Muscle layer of duodenum (tissue), 2 donors: ENCODE results near the gene SORCS2.

Experiments used
- H3K27ac ChIP-seq: one replicate; pipeline ENCODE4 v1.7.0; 2013; ENCODE audit warnings: mild to moderate bottlenecking, low read length
- H3K27me3 ChIP-seq: one replicate; pipeline ENCODE4 v1.7.0; 2013; ENCODE audit warnings: low read depth, mild to moderate bottlenecking, control low read depth, low read length
- H3K36me3 ChIP-seq, 2 donors: one replicate each; pipeline ENCODE4 v1.7.0; 2013; ENCODE audit warnings: low read length in 2 of 2, control low read depth in 1 of 2, mild to moderate bottlenecking in 1 of 2; ENCODE audit not compliant: insufficient read depth in 2 of 2, control insufficient read depth in 1 of 2
- H3K4me1 ChIP-seq, 2 donors: one replicate each; pipeline ENCODE4 v1.7.0; 2013; ENCODE audit warnings: low read length in 2 of 2, mild to moderate bottlenecking in 2 of 2, control low read depth in 1 of 2, moderate library complexity in 1 of 2; ENCODE audit not compliant: insufficient read depth in 2 of 2, control insufficient read depth in 1 of 2
- H3K4me3 ChIP-seq, 2 donors: one replicate each; pipeline ENCODE4 v1.7.0; 2013; ENCODE audit warnings: low read length in 2 of 2, low read depth in 1 of 2, mild to moderate bottlenecking in 1 of 2
- H3K9me3 ChIP-seq, 2 donors: one replicate each; pipeline ENCODE4 v1.7.0; 2013; ENCODE audit warnings: low read length in 2 of 2, control low read depth in 1 of 2, mild to moderate bottlenecking in 1 of 2; ENCODE audit not compliant: control insufficient read depth in 1 of 2
- donor health status: healthy.

The SORCS2 gene

DNA sequence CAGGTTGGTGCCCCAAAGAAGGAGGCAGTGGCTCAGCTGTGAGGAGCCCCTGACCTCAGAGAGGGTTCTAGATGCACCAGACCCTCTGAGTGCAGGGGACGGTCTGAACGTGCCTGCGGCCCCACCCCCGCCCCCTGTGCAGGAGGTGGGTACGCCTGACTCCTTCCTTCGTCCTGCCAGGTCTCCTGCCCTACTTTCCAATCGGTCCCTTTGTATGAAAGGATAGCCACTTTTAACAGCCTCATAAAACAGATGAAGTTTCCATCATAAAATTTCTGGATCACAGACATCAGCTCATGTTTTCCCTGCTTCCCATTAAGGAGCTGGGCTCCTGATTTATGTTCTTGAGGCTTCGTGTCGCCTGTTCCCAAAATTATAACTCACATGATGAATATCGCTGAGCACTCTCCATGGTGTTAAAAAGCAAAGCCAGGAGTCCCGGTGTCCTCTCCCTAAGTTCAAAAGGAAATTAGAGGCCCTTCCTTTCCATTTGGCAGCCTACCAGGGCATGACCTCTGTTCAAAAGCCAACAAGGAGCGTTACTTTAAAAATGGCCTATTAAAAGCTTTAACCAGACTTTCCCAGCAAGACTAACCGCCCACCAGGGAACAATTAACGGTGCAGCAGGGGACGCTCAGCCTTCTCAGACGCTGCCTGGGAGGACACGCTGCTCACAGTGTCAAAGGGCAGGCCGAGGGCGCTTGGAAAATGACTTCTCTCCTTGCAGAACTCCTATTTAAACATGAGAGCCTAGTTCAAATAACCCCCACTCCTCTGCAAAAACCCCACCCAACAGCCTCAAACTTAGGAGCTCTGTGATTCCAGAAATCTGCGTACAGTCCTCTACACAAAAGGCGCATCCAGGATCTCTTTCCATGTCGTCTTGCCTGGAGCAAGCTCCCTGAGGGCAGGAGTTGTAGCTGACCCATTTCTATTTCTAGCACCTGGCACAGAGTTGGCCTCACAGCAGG, 565.4 kb downstream of the SORCS2 start:
- Histone ChIP-seq H3K4me3 (no peak overlapping the region), H3K9me3 (no peaks in the 10 kb centered on the region), H3K27ac (no peak overlapping the region), H3K36me3 (peaks cover 12 to 17% of the 10 kb centered on the region in 2 donors), H3K4me1 (peaks cover 0 to 10% of the 10 kb centered on the region in 2 donors), H3K27me3 (no peaks in the 10 kb centered on the region)

DNA sequence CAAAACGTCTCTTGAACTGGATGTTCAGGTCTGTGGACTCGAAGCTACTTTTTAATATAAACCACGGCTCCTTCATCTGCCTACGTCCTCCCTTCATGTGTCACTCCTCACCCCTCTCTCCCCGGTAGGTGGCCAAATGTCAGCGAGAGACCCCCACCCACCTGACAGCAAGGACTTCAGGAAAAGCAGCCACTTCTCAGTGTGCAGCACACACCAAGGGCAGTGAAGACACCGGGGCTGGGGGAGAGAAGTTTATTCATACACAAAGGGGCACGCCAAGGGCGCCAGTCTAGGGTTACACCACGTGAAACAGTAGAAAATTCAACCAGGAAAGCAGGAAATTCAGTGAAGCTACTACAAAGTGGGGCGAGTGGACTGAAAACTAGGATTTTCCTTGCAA, 566.1 kb downstream of the SORCS2 start:
- Histone ChIP-seq H3K27ac (no peak overlapping the region), H3K4me1 (peaks cover 0 to 10% of the 10 kb centered on the region in 2 donors), H3K27me3 (no peaks in the 10 kb centered on the region), H3K9me3 (no peaks in the 10 kb centered on the region), H3K4me3 (no peak overlapping the region), H3K36me3 (peaks cover 17 to 22% of the 10 kb centered on the region in 2 donors)

DNA sequence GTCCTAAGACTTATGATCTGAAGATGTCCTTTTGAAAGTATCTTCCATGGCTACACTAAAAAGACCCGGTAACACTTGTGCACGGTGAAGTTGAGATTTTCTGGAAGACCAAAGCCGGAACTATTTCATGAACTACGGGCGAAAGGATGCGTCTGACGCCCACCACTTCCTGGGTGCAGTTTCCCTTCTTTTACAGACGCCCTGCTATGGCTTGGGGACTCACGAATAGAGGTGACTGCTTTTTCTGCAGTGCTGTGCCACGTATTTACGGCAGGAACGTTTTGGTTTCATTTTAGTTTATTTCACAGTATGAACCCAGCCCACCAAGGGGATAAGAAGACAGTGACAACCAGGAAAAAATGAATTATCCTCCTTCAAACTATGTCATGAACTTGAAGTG, 566.9 kb downstream of the SORCS2 start:
- Histone ChIP-seq H3K36me3 (peaks cover 18 to 26% of the 10 kb centered on the region in 2 donors), H3K4me1 (peaks cover 0 to 10% of the 10 kb centered on the region in 2 donors), H3K9me3 (no peaks in the 10 kb centered on the region), H3K4me3 (no peak overlapping the region), H3K27me3 (no peaks in the 10 kb centered on the region), H3K27ac (no peak overlapping the region)

DNA sequence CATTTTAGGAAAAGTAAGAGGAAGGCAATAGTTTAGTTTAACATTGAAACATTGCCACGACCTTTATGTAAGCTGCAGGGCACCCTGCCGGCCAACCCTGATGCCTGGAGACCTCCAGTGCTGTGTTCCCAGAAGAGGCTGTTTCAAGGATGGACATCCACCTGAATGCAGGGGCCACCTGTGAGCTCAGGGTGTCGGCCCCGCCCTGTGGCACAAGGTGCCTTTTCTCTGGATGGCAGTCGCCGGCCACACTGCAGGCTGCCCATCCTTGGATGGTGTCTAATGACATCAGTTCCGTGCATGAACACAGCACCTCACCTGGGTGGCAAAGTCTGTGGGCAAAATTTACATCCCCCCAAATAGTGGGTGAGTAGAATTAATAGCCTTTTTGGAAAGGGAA, 567.3 kb downstream of the SORCS2 start:
- H3K27me3 ChIP-seq = no peaks in the 10 kb centered on the region
- H3K27ac ChIP-seq = no peak overlapping the region
- no peak overlapping the region for H3K4me3 ChIP-seq
- peaks cover 18 to 26% of the 10 kb centered on the region in 2 donors for H3K36me3 ChIP-seq
- peaks cover 0 to 10% of the 10 kb centered on the region in 2 donors for H3K4me1 ChIP-seq
- no peaks in the 10 kb centered on the region for H3K9me3 ChIP-seq

DNA sequence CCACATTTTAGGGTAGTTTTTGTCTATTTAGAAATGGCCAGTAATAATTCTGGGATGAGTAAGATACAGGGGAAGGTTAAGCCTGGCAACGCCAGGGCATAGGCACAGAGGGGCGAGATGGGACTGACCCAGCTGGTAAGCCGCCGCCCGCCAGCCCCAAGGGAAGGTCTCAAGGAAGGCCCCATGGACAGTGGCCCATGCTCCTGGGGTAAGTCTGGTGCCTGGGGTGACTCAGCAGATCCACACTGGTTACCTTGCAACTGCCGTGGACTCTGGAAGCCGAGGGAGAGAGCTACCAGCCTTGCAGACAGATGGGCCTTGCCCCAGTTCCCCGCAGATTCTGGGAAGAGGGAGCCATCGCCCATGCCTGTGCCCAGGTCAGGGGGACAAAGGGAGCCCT, 567.9 kb downstream of the SORCS2 start:
- Histone ChIP-seq H3K36me3 (peaks cover 18 to 26% of the 10 kb centered on the region in 2 donors), H3K27me3 (no peaks in the 10 kb centered on the region), H3K9me3 (no peaks in the 10 kb centered on the region), H3K4me1 (peaks cover 0 to 10% of the 10 kb centered on the region in 2 donors), H3K4me3 (no peak overlapping the region), H3K27ac (no peak overlapping the region)

DNA sequence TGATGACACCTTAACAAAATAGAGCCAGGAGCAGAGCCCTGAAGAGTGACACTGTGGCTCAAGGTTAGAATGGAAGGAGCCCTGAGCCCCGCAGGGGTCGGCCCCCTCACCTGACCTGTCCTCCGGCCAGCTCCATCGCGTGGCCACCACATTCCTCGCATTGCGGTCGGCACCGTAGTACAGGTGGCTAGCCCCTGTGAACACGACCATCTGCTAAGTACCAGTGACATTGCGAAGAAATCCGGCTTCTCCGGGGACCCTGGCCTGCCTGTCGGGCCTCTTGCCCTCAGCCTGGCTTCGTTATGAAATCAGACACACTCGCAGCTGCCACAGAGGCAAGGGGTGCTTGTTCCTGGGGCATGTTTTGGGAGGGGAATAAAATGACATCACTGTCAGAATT, 568.4 kb downstream of the SORCS2 start:
- Histone ChIP-seq H3K27ac (no peak overlapping the region), H3K4me3 (no peak overlapping the region), H3K4me1 (peaks cover 0 to 10% of the 10 kb centered on the region in 2 donors), H3K9me3 (no peaks in the 10 kb centered on the region), H3K27me3 (no peaks in the 10 kb centered on the region), H3K36me3 (peaks cover 18 to 31% of the 10 kb centered on the region in 2 donors)

DNA sequence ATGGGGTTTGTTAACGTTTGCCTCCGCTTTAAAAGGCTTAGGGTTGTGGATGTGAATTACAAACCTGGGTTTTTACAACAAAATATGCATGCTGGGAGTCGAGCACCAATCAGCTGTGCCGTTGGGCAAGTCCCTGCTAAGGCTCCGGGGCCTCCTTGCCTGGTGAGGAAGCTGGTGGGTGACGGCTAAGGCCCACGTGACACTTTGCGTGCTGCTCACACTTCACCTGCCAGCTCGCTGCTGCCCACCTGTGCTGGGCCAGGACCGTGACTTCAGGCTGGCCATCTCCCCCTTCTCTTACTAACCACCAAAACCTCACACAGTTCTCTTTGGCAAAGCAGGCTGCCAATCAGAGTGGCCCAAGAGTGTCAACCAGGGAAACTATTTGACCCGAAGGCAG, 569.0 kb downstream of the SORCS2 start:
- H3K4me3 ChIP-seq = no peak overlapping the region
- H3K36me3 ChIP-seq = peaks cover 18 to 36% of the 10 kb centered on the region in 2 donors
- no peaks in the 10 kb centered on the region for H3K27me3 ChIP-seq
- no peak overlapping the region for H3K27ac ChIP-seq
- peaks cover 0 to 10% of the 10 kb centered on the region in 2 donors for H3K4me1 ChIP-seq
- H3K9me3 ChIP-seq = no peaks in the 10 kb centered on the region

DNA sequence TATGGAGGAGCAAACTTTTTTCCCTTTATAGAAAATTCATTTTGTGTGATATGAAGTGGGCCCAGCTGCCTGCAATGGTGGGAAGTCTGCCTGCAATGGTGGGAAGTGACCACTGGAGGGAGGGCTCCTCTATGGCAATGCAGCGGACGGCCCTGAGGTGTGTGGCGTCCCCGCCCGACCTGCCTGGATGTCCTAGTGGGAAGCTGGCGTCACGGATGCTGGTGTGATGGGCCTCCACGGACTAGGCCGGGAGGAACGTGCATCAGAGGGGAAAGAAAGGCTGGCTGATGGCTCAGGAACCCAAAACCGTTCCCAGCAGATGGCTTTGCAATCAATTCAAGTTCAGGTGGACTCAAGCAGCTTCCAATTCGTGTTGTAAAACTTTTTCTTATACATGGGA, 569.4 kb downstream of the SORCS2 start:
- Histone ChIP-seq H3K4me1 (peaks cover 0 to 10% of the 10 kb centered on the region in 2 donors), H3K36me3 (peaks cover 18 to 36% of the 10 kb centered on the region in 2 donors), H3K27ac (no peak overlapping the region), H3K9me3 (no peaks in the 10 kb centered on the region), H3K4me3 (no peak overlapping the region), H3K27me3 (no peaks in the 10 kb centered on the region)

DNA sequence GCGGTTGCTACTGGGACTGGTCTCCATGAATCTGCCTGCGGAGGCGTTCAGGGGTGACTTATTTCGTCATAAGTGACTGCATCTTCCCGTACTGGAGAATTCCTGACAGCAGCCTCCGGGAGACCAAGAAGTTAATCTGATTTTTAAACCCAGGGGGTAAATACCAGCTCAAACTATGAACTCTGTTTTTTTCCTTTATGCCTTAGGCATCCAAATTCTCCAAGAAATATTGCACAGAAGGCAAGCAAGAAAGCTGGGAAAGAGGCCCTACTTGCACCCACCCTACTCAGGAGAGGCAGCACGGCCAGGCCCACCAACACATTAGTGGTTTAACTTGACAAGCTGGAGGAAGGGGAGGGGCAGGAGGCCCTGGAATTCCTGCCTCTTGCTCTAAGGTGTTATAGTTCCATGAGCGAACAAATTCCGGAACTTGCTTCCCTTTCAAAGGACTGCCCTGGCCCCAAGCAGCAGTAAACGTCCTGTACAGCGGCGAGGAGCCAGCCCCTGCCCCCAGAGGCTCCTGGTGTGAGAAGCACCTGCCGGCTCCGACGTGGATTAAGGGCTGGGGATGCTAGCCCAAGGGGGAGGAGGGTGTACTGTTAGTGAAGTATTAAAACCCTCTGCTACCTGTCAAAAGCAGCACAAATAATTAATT, 570.2 kb downstream of the SORCS2 start:
- Histone ChIP-seq H3K4me1 (peaks cover 0 to 7% of the 10 kb centered on the region in 2 donors), H3K27ac (no peak overlapping the region), H3K9me3 (no peaks in the 10 kb centered on the region), H3K4me3 (no peak overlapping the region), H3K36me3 (peaks cover 21 to 40% of the 10 kb centered on the region in 2 donors), H3K27me3 (no peaks in the 10 kb centered on the region)

DNA sequence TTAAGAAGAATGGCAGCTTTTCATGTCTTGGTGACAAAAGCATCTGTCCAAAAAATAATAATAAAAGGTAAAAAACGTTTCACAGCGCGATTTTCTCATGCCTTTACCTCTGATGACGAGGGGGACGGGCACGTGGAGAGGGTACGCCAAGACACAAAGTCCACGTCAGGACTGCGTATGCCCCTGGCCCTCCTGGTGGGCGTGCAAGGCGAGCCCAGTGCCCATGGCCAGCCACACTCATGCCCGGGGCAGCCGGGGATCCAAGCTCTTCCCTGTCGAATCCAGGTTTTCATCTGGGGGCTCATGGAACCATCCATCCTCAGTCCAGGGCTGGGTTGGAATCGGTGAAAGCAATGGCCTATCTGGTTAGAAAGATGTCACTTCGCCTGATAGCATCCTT, 570.8 kb downstream of the SORCS2 start:
- no peaks in the 10 kb centered on the region for H3K27me3 ChIP-seq
- H3K36me3 ChIP-seq = peaks cover 27 to 40% of the 10 kb centered on the region in 2 donors
- H3K9me3 ChIP-seq = no peaks in the 10 kb centered on the region
- no peak overlapping the region for H3K27ac ChIP-seq
- peaks cover 0 to 1% of the 10 kb centered on the region in 2 donors for H3K4me1 ChIP-seq
- H3K4me3 ChIP-seq = no peak overlapping the region

DNA sequence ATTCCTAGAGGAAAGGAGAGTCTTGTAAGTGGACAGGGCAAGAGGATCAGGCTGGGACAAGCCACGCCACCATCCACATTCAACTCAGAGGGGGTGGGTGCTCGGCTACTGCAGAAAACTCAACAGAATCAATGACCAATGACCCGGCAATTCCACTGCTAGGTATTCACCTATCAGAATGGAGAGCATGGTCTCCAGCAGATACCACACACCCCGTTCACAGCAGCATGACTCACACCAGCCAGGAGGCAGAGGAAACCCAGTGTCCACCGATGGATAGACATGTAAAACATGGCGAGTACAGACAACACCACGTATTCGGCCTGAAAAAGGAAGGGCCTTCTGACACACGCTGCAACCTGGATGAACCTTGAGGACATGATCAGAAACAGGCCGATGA, 571.5 kb downstream of the SORCS2 start:
- Histone ChIP-seq H3K9me3 (no peaks in the 10 kb centered on the region), H3K4me3 (no peak overlapping the region), H3K4me1 (peaks cover 0 to 1% of the 10 kb centered on the region in 2 donors), H3K27me3 (no peaks in the 10 kb centered on the region), H3K27ac (no peak overlapping the region), H3K36me3 (peaks cover 29 to 40% of the 10 kb centered on the region in 2 donors)
